H9 (cell line): ENCODE measurements around the gene COMMD4. TPM values are rescaled to one million over a fixed set of nuclear protein-coding genes. Genes with fewer than 3 reads are reported as not detected.
"Not testable (repeated sequence)": the region's sequence is repeated elsewhere in the genome, so short reads cannot be mapped to it uniquely, and the experiment has no call there.

ENCODE experiments used
- DNase-seq: peaks from one replicate; pipeline ENCODE4 v3.0.0-alpha.2; 2017
- H2AFZ ChIP-seq: one replicate; pipeline ENCODE4 v1.6.1; 2013; ENCODE audit warnings: mild to moderate bottlenecking, low read length, control low read depth, moderate library complexity
- H2AK5ac ChIP-seq: 2 replicates; pipeline ENCODE4 v1.6.1; 2013; ENCODE audit warnings: low read length, control low read depth, mixed read lengths; ENCODE audit not compliant: insufficient read length
- H2BK120ac ChIP-seq: one replicate; pipeline ENCODE4 v1.6.1; 2013; ENCODE audit warnings: low read depth, mild to moderate bottlenecking, low read length, control low read depth, inconsistent platforms; ENCODE audit not compliant: poor library complexity, severe bottlenecking
- H2BK12ac ChIP-seq: 2 replicates; pipeline ENCODE4 v1.6.1; 2013; ENCODE audit warnings: low read length, control low read depth, mixed read lengths, low read depth; ENCODE audit not compliant: insufficient read length
- H2BK15ac ChIP-seq: 2 replicates; pipeline ENCODE4 v1.6.1; 2013; ENCODE audit warnings: low read depth, low read length, control low read depth
- H2BK20ac ChIP-seq: one replicate; pipeline ENCODE4 v1.6.1; 2013; ENCODE audit warnings: low read depth, mild to moderate bottlenecking, low read length, control low read depth, inconsistent platforms; ENCODE audit not compliant: poor library complexity, severe bottlenecking
- H2BK5ac ChIP-seq: 2 replicates; pipeline ENCODE4 v1.6.1; 2013; ENCODE audit warnings: low read length, control low read depth, mixed read lengths; ENCODE audit not compliant: insufficient read length
- H3K14ac ChIP-seq: 2 replicates; pipeline ENCODE4 v1.6.1; 2013; ENCODE audit warnings: low read length, control low read depth; ENCODE audit not compliant: insufficient read depth
- H3K18ac ChIP-seq: 2 replicates; pipeline ENCODE4 v1.6.1; 2013; ENCODE audit warnings: low read depth, mild to moderate bottlenecking, mixed read lengths, low read length, control low read depth; ENCODE audit not compliant: insufficient read length
- H3K23ac ChIP-seq: 2 replicates; pipeline ENCODE4 v1.6.1; 2013; ENCODE audit warnings: low read length, control low read depth, mixed read lengths, low read depth; ENCODE audit not compliant: insufficient read length
- H3K23me2 ChIP-seq: 2 replicates; pipeline ENCODE4 v1.6.1; 2013; ENCODE audit warnings: low read depth, mild to moderate bottlenecking, mixed read lengths, low read length, control low read depth; ENCODE audit not compliant: insufficient read length, poor library complexity, severe bottlenecking
- H3K27ac ChIP-seq: 2 replicates; pipeline ENCODE4 v1.5.1; 2013; ENCODE audit warnings: low read length, control low read depth, mixed read lengths, low read depth; ENCODE audit not compliant: insufficient read length
- H3K27me3 ChIP-seq: 2 replicates; pipeline ENCODE4 v1.6.1; 2013; ENCODE audit warnings: low read length, control low read depth, inconsistent platforms; ENCODE audit not compliant: insufficient read depth
- H3K4ac ChIP-seq: 2 replicates; pipeline ENCODE4 v1.6.1; 2013; ENCODE audit warnings: low read depth, mild to moderate bottlenecking, control low read depth, inconsistent platforms, low read length, moderate library complexity
- H3K4me1 ChIP-seq: 2 replicates; pipeline ENCODE4 v1.6.1; 2013; ENCODE audit warnings: low read length, control low read depth, inconsistent platforms; ENCODE audit not compliant: insufficient read depth
- H3K4me2 ChIP-seq: 2 replicates; pipeline ENCODE4 v1.6.1; 2013; ENCODE audit warnings: low read length, control low read depth, mixed read lengths; ENCODE audit not compliant: insufficient read length, insufficient read depth
- H3K56ac ChIP-seq: 2 replicates; pipeline ENCODE4 v1.6.1; 2013; ENCODE audit warnings: low read depth, mild to moderate bottlenecking, mixed read lengths, low read length, control low read depth; ENCODE audit not compliant: insufficient read length
- H3K79me1 ChIP-seq: 2 replicates; pipeline ENCODE4 v1.6.1; 2013; ENCODE audit warnings: low read depth, mild to moderate bottlenecking, moderate library complexity, low read length, control low read depth, inconsistent platforms; ENCODE audit not compliant: insufficient read depth, poor library complexity, severe bottlenecking
- H3K79me2 ChIP-seq: 2 replicates; pipeline ENCODE4 v1.6.1; 2013; ENCODE audit warnings: low read length, control low read depth, inconsistent platforms; ENCODE audit not compliant: insufficient read depth
- H3K9ac ChIP-seq: 2 replicates; pipeline ENCODE4 v1.6.1; 2013; ENCODE audit warnings: low read length, control low read depth, mixed read lengths; ENCODE audit not compliant: insufficient read length; ENCODE audit errors: extremely low read depth
- H3K9me3 ChIP-seq: one replicate; pipeline ENCODE4 v1.6.1; 2013; ENCODE audit warnings: low read depth, low read length, inconsistent platforms; ENCODE audit not compliant: control insufficient read depth
- H3T11ph ChIP-seq: one replicate; pipeline ENCODE4 v1.6.1; 2013; ENCODE audit warnings: mild to moderate bottlenecking, low read length, control low read depth, inconsistent platforms
- H4K20me1 ChIP-seq: one replicate; pipeline ENCODE4 v1.6.1; 2013; ENCODE audit not compliant: control insufficient read depth, insufficient read length, insufficient read depth
- H4K5ac ChIP-seq: 2 replicates; pipeline ENCODE4 v1.6.1; 2013; ENCODE audit warnings: low read depth, mild to moderate bottlenecking, mixed read lengths, low read length, control low read depth; ENCODE audit not compliant: insufficient read length
- H4K8ac ChIP-seq: replicated peaks from 2 replicates; pipeline ENCODE4 v1.6.1; 2013; ENCODE audit warnings: low read length, control low read depth, mixed read lengths, low read depth; ENCODE audit not compliant: insufficient read length
- H4K91ac ChIP-seq: 2 replicates; pipeline ENCODE4 v1.6.1; 2013; ENCODE audit warnings: low read depth, mild to moderate bottlenecking, moderate library complexity, mixed read lengths, low read length, control low read depth; ENCODE audit not compliant: insufficient read length
- H3K27ac Mint-ChIP-seq, 3 experiments: 2 replicates in 2 of 3; 3 replicates in 1 of 3; pipeline ENCODE4 v1.8.0; 2020 to 2021; ENCODE audit warnings: mixed read lengths in 3 of 3, mild to moderate bottlenecking in 1 of 3, moderate library complexity in 1 of 3
- H3K27me3 Mint-ChIP-seq: 2 replicates; pipeline ENCODE4 v1.8.0; 2021; ENCODE audit warnings: low read depth, mild to moderate bottlenecking, moderate library complexity, mixed read lengths
- H3K36me3 Mint-ChIP-seq, 3 experiments: 2 replicates in 2 of 3; 3 replicates in 1 of 3; pipeline ENCODE4 v1.8.0; 2020 to 2021; ENCODE audit warnings: low read depth in 3 of 3, mixed read lengths in 3 of 3; ENCODE audit not compliant: insufficient read depth in 1 of 3
- H3K4me1 Mint-ChIP-seq, 2 experiments: 2 replicates each; pipeline ENCODE4 v1.8.0; 2020; ENCODE audit warnings: mixed read lengths in 2 of 2
- H3K4me3 Mint-ChIP-seq, 2 experiments: 2 replicates in 1 of 2; 3 replicates in 1 of 2; pipeline ENCODE4 v1.8.0; 2020 to 2021; ENCODE audit warnings: mild to moderate bottlenecking in 2 of 2, mixed read lengths in 2 of 2, moderate library complexity in 1 of 2
- H3K9me3 Mint-ChIP-seq, 2 experiments: 2 replicates in 1 of 2; 3 replicates in 1 of 2; pipeline ENCODE4 v1.8.0; 2020; ENCODE audit warnings: mild to moderate bottlenecking in 2 of 2, mixed read lengths in 2 of 2, moderate library complexity in 1 of 2
- CTCF ChIP-seq: fragments of 200-600 bp; sonication (generic); conservative IDR thresholded peaks from 3 replicates; pipeline ENCODE4 v1.8.0; 2021; ENCODE audit warnings: antibody characterized with exemption, mild to moderate bottlenecking
- WGBS: extraction: QIAGEN DNeasy Blood & Tissue Kit; methylation state at CpG from one replicate; pipeline ENCODE4 v1.1.7; 2013; ENCODE audit warnings: missing lambda C conversion rate, low lambda C conversion rate, mixed read lengths; ENCODE audit not compliant: insufficient read length; ENCODE audit errors: extremely low coverage; 5-methylcytosine and 5-hydroxymethylcytosine counted together
- total RNA-seq: library from RNA; stranded (reverse); gene quantifications from 2 replicates; pipeline ENCODE4 v1.2.1, GENCODE V29; 2021

Gene COMMD4
- total RNA-seq, 1 experiment from 2014 or later = 146 TPM

GRCh38 chr15:75380773-75381172, 44.9 kb downstream of the COMMD4 start:
- Histone ChIP-seq H3T11ph (no peak overlapping the region), H3K14ac (no peak overlapping the region), H3K18ac (no peak overlapping the region), H3K4me2 (no peak overlapping the region), H2BK20ac (no peak overlapping the region), H4K20me1 (no peaks in the 10 kb centered on the region), H4K91ac (no peak overlapping the region), H3K79me1 (no peaks in the 10 kb centered on the region), H3K79me2 (no peaks in the 10 kb centered on the region), H2BK120ac (no peak overlapping the region), H2AK5ac (no peak overlapping the region), H3K56ac (no peak overlapping the region), H3K27ac (no peak overlapping the region), H2AFZ (no peak overlapping the region), H3K9me3 (no peaks in the 10 kb centered on the region), H4K8ac (no peak overlapping the region), H3K27me3 (no peaks in the 10 kb centered on the region), H2BK12ac (no peak overlapping the region), H3K23ac (no peak overlapping the region), H3K4ac (no peak overlapping the region), H2BK5ac (no peak overlapping the region), H3K4me1 (no peaks in the 10 kb centered on the region), H2BK15ac (no peak overlapping the region), H4K5ac (no peak overlapping the region), H3K9ac (no peak overlapping the region), H3K23me2 (no peaks in the 10 kb centered on the region)
- H3K4me1 Mint-ChIP-seq = no peaks in the 10 kb centered on the region
- TF ChIP-seq CTCF = no peak
- no CpG with 5 or more reads among the region's 4 CpGs for WGBS
- H3K27me3 Mint-ChIP-seq = no peaks in the 10 kb centered on the region
- no peak for DNase-seq
- peaks cover 40 to 88% (median 85%) of the 10 kb centered on the region in 3 experiments; a peak in 6 of 7 replicates for H3K36me3 Mint-ChIP-seq
- no peaks in the 10 kb centered on the region for H3K9me3 Mint-ChIP-seq
- H3K4me3 Mint-ChIP-seq = no peak overlapping the region
- no peak overlapping the region for H3K27ac Mint-ChIP-seq

GRCh38 chr15:75383986-75384385, 48.1 kb downstream of the COMMD4 start:
- H3K14ac ChIP-seq, H3K9me3 ChIP-seq, H3K56ac ChIP-seq: not testable (repeated sequence)

More at GRCh38 chr15:75383986-75384385, 48.1 kb downstream of the COMMD4 start:
- H3T11ph ChIP-seq, H2AK5ac ChIP-seq, H3K4me1 ChIP-seq, H4K20me1 ChIP-seq, H2BK15ac ChIP-seq, H3K27ac ChIP-seq, H3K4me3 Mint-ChIP-seq, H3K4me2 ChIP-seq, H3K27me3 Mint-ChIP-seq, H3K9me3 Mint-ChIP-seq, H4K91ac ChIP-seq, H4K8ac ChIP-seq, H4K5ac ChIP-seq, H2BK120ac ChIP-seq, H3K79me1 ChIP-seq, H2BK20ac ChIP-seq, H3K18ac ChIP-seq, H3K79me2 ChIP-seq, H3K23me2 ChIP-seq, DNase-seq, H3K23ac ChIP-seq, H3K9ac ChIP-seq, H3K4ac ChIP-seq, H3K4me1 Mint-ChIP-seq, H3K27me3 ChIP-seq, H2BK12ac ChIP-seq, H2BK5ac ChIP-seq, H2AFZ ChIP-seq: not testable (repeated sequence)
- peaks cover 41 to 91% (median 87%) of the 10 kb centered on the region in 3 experiments; a peak in 6 of 7 replicates for H3K36me3 Mint-ChIP-seq
- no CpG with 5 or more reads among the region's 5 CpGs for WGBS
- H3K27ac Mint-ChIP-seq = 0 out of 7 replicates have a peak overlapping the region, but pooled peaks of 1 of the 3 experiments have one; percentile 20
